Caco-2 (cell line): ENCODE results near the gene CIART. TPM values are rescaled to one million over a fixed set of nuclear protein-coding genes. Genes with fewer than 3 reads are reported as not detected.

Experiments used
- BruUV-seq: library from RNA; stranded (reverse); fragments of 400-500 nt; replicated peaks from 2 replicates; lab custom pipeline; 2021; lab: Mats Ljungman, UMichigan
- CTCF ChIA-PET: fragments of 300-600 bp; sonication (Branson Sonifier 250); formaldehyde crosslinking; loops from one replicate; lab custom pipeline; 2022; ENCODE audit warnings: antibody characterized with exemption; lab: Charles Lee
- POLR2A ChIA-PET: fragments of 300-600 bp; sonication (Branson Sonifier 250); formaldehyde crosslinking; loops from one replicate; lab custom pipeline; 2022; ENCODE audit warnings: antibody characterized with exemption; lab: Charles Lee
- DNase-seq, 2 experiments: peaks; one replicate each; pipeline versions ENCODE4 v3.0.0 to v3.0.0-alpha.2; 2020 to 2022
- H3K27me3 ChIP-seq: replicated peaks from 2 replicates; pipeline ENCODE4 v1.6.0; 2011; ENCODE audit warnings: low read length; ENCODE audit not compliant: control insufficient read depth, insufficient read depth
- H3K36me3 ChIP-seq: 2 replicates; pipeline ENCODE4 v1.5.1; 2011; ENCODE audit warnings: low read length; ENCODE audit not compliant: control insufficient read depth, insufficient read depth
- H3K4me1 ChIP-seq: fragments of 250-450 bp; sonication (Bioruptor Pico); 2 replicates; pipeline ENCODE4 v1.5.1; 2020; ENCODE audit warnings: mild to moderate bottlenecking
- H3K4me3 ChIP-seq: 2 replicates; pipeline ENCODE4 v1.5.1; 2011; ENCODE audit warnings: low read depth, mild to moderate bottlenecking, control low read depth, low read length
- H3K9me3 ChIP-seq: fragments of 250-450 bp; sonication (Bioruptor Pico); 2 replicates; pipeline ENCODE4 v1.5.1; 2020; ENCODE audit warnings: mild to moderate bottlenecking, moderate library complexity
- H3K27ac Mint-ChIP-seq: one replicate; pipeline ENCODE4 v1.8.0; 2022; ENCODE audit warnings: mixed read lengths; ENCODE audit not compliant: unreplicated experiment
- H3K27me3 Mint-ChIP-seq: one replicate; pipeline ENCODE4 v1.8.0; 2022; ENCODE audit warnings: mixed read lengths; ENCODE audit not compliant: insufficient read depth, unreplicated experiment
- H3K36me3 Mint-ChIP-seq: one replicate; pipeline ENCODE4 v1.8.0; 2022; ENCODE audit warnings: mild to moderate bottlenecking, mixed read lengths; ENCODE audit not compliant: insufficient read depth, unreplicated experiment
- H3K4me1 Mint-ChIP-seq: one replicate; pipeline ENCODE4 v1.8.0; 2022; ENCODE audit warnings: low read depth, mixed read lengths; ENCODE audit not compliant: unreplicated experiment
- H3K4me3 Mint-ChIP-seq: one replicate; pipeline ENCODE4 v1.8.0; 2022; ENCODE audit warnings: mild to moderate bottlenecking, moderate library complexity, mixed read lengths; ENCODE audit not compliant: unreplicated experiment
- H3K9me3 Mint-ChIP-seq: one replicate; pipeline ENCODE4 v1.8.0; 2022; ENCODE audit warnings: mixed read lengths; ENCODE audit not compliant: unreplicated experiment
- intact Hi-C: fragments of 100-400 bp; cut with micrococcal nuclease; formaldehyde crosslinking; loops from one replicate; pipeline ENCODE4 v1.10.0; 2022; ENCODE audit not compliant: unreplicated experiment
- total RNA-seq: library from RNA; stranded (reverse); gene quantifications from 2 replicates; pipeline ENCODE4 v1.2.3, GENCODE V29; 2022
- TF ChIP-seq, protein P1 (sequence below), 2 experiments: fragments of 200-600 bp in 1 of 2; IDR thresholded peaks; 1 replicate in 1 of 2; 2 replicates in 1 of 2; pipeline versions ENCODE4 v1.5.1 to v1.8.0; 2011 to 2022; ENCODE audit warnings: antibody characterized with exemption in 1 of 2, control low read depth in 1 of 2, inconsistent platforms in 1 of 2, low read depth in 1 of 2, low read length in 1 of 2, mild to moderate bottlenecking in 1 of 2, moderate library complexity in 1 of 2; ENCODE audit not compliant: insufficient read depth in 1 of 2, severe bottlenecking in 1 of 2, unreplicated experiment in 1 of 2

The CIART gene
- total RNA-seq, 1 experiment from 2014 or later: 3.2 TPM

DNA sequence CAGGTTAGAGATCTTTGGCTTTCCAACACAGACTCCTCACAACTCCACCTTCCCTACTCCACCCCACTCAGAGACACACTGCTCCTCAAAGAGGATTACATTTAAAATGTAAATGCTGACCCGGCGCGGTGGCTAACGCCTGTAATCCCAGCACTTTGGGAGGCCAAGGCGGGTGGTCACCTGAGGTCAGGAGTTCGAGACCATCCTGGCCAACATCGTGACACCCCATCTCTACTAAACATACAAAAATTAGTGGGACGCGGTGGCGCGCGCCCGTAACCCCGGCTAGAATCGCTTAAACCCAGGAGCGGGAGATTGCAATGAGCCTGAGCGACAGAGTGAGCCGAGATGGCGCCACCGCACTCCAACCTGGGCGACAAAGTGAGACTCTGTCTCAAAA is 44.6 kb upstream of the CIART start:
- intact Hi-C loops: no loop called here
- no peaks in the 10 kb centered on the region for H3K9me3 Mint-ChIP-seq
- H3K36me3 Mint-ChIP-seq: peaks cover 12% of the 10 kb centered on the region
- H3K27me3 Mint-ChIP-seq: no peaks in the 10 kb centered on the region
- TF ChIP-seq, protein P1, sequence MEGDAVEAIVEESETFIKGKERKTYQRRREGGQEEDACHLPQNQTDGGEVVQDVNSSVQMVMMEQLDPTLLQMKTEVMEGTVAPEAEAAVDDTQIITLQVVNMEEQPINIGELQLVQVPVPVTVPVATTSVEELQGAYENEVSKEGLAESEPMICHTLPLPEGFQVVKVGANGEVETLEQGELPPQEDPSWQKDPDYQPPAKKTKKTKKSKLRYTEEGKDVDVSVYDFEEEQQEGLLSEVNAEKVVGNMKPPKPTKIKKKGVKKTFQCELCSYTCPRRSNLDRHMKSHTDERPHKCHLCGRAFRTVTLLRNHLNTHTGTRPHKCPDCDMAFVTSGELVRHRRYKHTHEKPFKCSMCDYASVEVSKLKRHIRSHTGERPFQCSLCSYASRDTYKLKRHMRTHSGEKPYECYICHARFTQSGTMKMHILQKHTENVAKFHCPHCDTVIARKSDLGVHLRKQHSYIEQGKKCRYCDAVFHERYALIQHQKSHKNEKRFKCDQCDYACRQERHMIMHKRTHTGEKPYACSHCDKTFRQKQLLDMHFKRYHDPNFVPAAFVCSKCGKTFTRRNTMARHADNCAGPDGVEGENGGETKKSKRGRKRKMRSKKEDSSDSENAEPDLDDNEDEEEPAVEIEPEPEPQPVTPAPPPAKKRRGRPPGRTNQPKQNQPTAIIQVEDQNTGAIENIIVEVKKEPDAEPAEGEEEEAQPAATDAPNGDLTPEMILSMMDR (IDR thresholded peaks at IDR 0.05; ENCODE audit: insufficient read depth in 1 of 2, low read depth in 1 of 2, low read length in 1 of 2, severe bottlenecking in 1 of 2, unreplicated experiment in 1 of 2): no peak
- no peak overlapping the region for H3K27ac Mint-ChIP-seq
- H3K4me3 ChIP-seq: no peak overlapping the region
- DNase-seq: no peak
- POLR2A ChIA-PET: no interaction called here
- H3K4me1 Mint-ChIP-seq: peaks cover 25% of the 10 kb centered on the region
- peaks cover 13% of the 10 kb centered on the region for H3K4me1 ChIP-seq
- no TSS peak for BruUV-seq
- no peak overlapping the region for H3K4me3 Mint-ChIP-seq
- H3K27me3 ChIP-seq: no peaks in the 10 kb centered on the region
- CTCF ChIA-PET: no interaction called here
- no peaks in the 10 kb centered on the region for H3K36me3 ChIP-seq
- no peaks in the 10 kb centered on the region for H3K9me3 ChIP-seq

- Histone ChIP-seq H3K4me3 (no peak overlapping the region), H3K36me3 (no peaks in the 10 kb centered on the region), H3K27me3 (no peaks in the 10 kb centered on the region), H3K9me3 (no peaks in the 10 kb centered on the region), H3K4me1 (no peaks in the 10 kb centered on the region)
- Mint-ChIP-seq H3K27me3 (no peaks in the 10 kb centered on the region), H3K4me3 (no peak overlapping the region), H3K9me3 (no peaks in the 10 kb centered on the region), H3K4me1 (no peaks in the 10 kb centered on the region), H3K27ac (no peak overlapping the region), H3K36me3 (no peaks in the 10 kb centered on the region)
- intact Hi-C loops: no loop called here
- CTCF ChIA-PET: no interaction called here
- no peak for DNase-seq
- BruUV-seq: no TSS peak
- TF ChIP-seq, protein P1 (IDR thresholded peaks at IDR 0.05; ENCODE audit: insufficient read depth in 1 of 2, low read depth in 1 of 2, low read length in 1 of 2, severe bottlenecking in 1 of 2, unreplicated experiment in 1 of 2): no peak
- POLR2A ChIA-PET: no interaction called here
These were observed 39.4 kb upstream of the CIART start for GRCh38 chr1:150243003-150243402.

- TF ChIP-seq, protein P1 (IDR thresholded peaks at IDR 0.05; ENCODE audit: insufficient read depth in 1 of 2, low read depth in 1 of 2, low read length in 1 of 2, severe bottlenecking in 1 of 2, unreplicated experiment in 1 of 2): no peak
- CTCF ChIA-PET: no interaction called here
- no peaks in the 10 kb centered on the region for H3K9me3 ChIP-seq
These were observed 32.4 kb upstream of the CIART start for GRCh38 chr1:150249936-150250335.

More at GRCh38 chr1:150249936-150250335, 32.4 kb upstream of the CIART start:
- POLR2A ChIA-PET: no interaction called here
- Mint-ChIP-seq H3K9me3 (no peaks in the 10 kb centered on the region), H3K27me3 (no peaks in the 10 kb centered on the region), H3K27ac (no peak overlapping the region), H3K36me3 (no peaks in the 10 kb centered on the region), H3K4me1 (no peaks in the 10 kb centered on the region), H3K4me3 (no peak overlapping the region)
- Histone ChIP-seq H3K27me3 (no peaks in the 10 kb centered on the region), H3K4me3 (no peak overlapping the region), H3K4me1 (no peaks in the 10 kb centered on the region), H3K36me3 (no peaks in the 10 kb centered on the region)
- intact Hi-C loops: no loop called here
- no peak for DNase-seq
- no TSS peak for BruUV-seq
